CD4-positive, alpha-beta memory T cell (primary cell): Measurements from ENCODE around the gene CNOT1. TPM values are rescaled to one million over a fixed set of nuclear protein-coding genes. Genes with fewer than 3 reads are reported as not detected.
A peak's percentile ranks its signal among the peaks of the same experiment; 100 is the strongest.

Experiments used
- CTCF ChIA-PET: fragments of 350-600 bp; sonication (Branson Sonifier 250); formaldehyde crosslinking; loops from one replicate; lab custom pipeline; 2021; ENCODE audit warnings: inconsistent platforms; ENCODE audit not compliant: partially characterized antibody; lab: Charles Lee
- POLR2A ChIA-PET: fragments of 350-600 bp; sonication (Branson Sonifier 250); formaldehyde crosslinking; loops from one replicate; lab custom pipeline; 2021; ENCODE audit not compliant: partially characterized antibody; lab: Charles Lee
- DNase-seq, 5 donors: peaks; one replicate each; pipeline versions ENCODE4 v3.0.0 to v3.0.0-alpha.2; 2020 to 2022; ENCODE audit warnings: mixed read lengths in 1 of 5
- H3K27ac ChIP-seq: one replicate; pipeline ENCODE4 v1.7.0; 2013; ENCODE audit warnings: low read depth, low read length
- H3K27me3 ChIP-seq: 2 replicates; pipeline ENCODE4 v1.7.0; 2013; ENCODE audit warnings: mild to moderate bottlenecking, low read length, moderate library complexity; ENCODE audit not compliant: insufficient read depth
- H3K36me3 ChIP-seq: 2 replicates; pipeline ENCODE4 v1.7.0; 2013; ENCODE audit warnings: mild to moderate bottlenecking, low read length, moderate library complexity; ENCODE audit not compliant: insufficient read depth
- H3K4me1 ChIP-seq: 2 replicates; pipeline ENCODE4 v1.7.0; 2013; ENCODE audit warnings: mild to moderate bottlenecking, low read length, moderate library complexity; ENCODE audit not compliant: insufficient read depth
- H3K4me3 ChIP-seq, 2 donors: one replicate each; pipeline ENCODE4 v1.7.0; 2013; ENCODE audit warnings: low read length in 2 of 2, mild to moderate bottlenecking in 1 of 2
- H3K9me3 ChIP-seq, 2 donors: one replicate each; pipeline ENCODE4 v1.7.0; 2013; ENCODE audit warnings: low read length in 2 of 2, control low read depth in 1 of 2; ENCODE audit not compliant: control insufficient read depth in 1 of 2
- H3K27ac Mint-ChIP-seq, 7 donors: one replicate each; pipeline ENCODE4 v1.8.0; 2020 to 2021; ENCODE audit warnings: mixed read lengths in 7 of 7, mild to moderate bottlenecking in 6 of 7, inconsistent platforms in 3 of 7, moderate library complexity in 3 of 7
- H3K27me3 Mint-ChIP-seq, 2 donors: one replicate each; pipeline ENCODE4 v1.8.0; 2020 to 2021; ENCODE audit warnings: mixed read lengths in 2 of 2
- H3K36me3 Mint-ChIP-seq, 2 donors: one replicate each; pipeline ENCODE4 v1.8.0; 2020 to 2021; ENCODE audit warnings: mixed read lengths in 2 of 2, inconsistent platforms in 1 of 2, mild to moderate bottlenecking in 1 of 2
- H3K4me1 Mint-ChIP-seq, 4 donors: one replicate each; pipeline ENCODE4 v1.8.0; 2020 to 2021; ENCODE audit warnings: mixed read lengths in 4 of 4, mild to moderate bottlenecking in 1 of 4
- H3K4me3 Mint-ChIP-seq, 8 donors: one replicate each; pipeline ENCODE4 v1.8.0; 2020 to 2021; ENCODE audit warnings: mixed read lengths in 8 of 8, mild to moderate bottlenecking in 7 of 8, moderate library complexity in 6 of 8, inconsistent platforms in 3 of 8
- H3K9me3 Mint-ChIP-seq, 8 donors: one replicate each; pipeline ENCODE4 v1.8.0; 2020 to 2021; ENCODE audit warnings: mixed read lengths in 8 of 8, mild to moderate bottlenecking in 5 of 8, inconsistent platforms in 3 of 8, moderate library complexity in 1 of 8
- intact Hi-C: fragments of 100-400 bp; cut with micrococcal nuclease; formaldehyde crosslinking; loops from one replicate; pipeline ENCODE4 v1.15.1; 2023
- polyA plus RNA-seq, 2 donors: library from polyadenylated mRNA; unstranded; fragments of 300-500 nt; fragmentation: Illumina TruSeq; gene quantifications; one replicate each; pipeline ENCODE4 v1.2.3, GENCODE V29; 2021
- total RNA-seq, 2 experiments: library from RNA; stranded (reverse); gene quantifications; one replicate each; pipeline ENCODE4 v1.2.3, GENCODE V29; 2021

CNOT1 gene
- total and polyA plus RNA-seq, 4 experiments from 2014 or later = 74.9 to 262 (median 179) TPM

GRCh38 chr16:58503863-58504688 is 125.5 kb downstream of the CNOT1 start:
- ChIA-PET CTCF (no interaction called here), POLR2A (no interaction called here)
- H3K9me3 Mint-ChIP-seq = no peaks in the 10 kb centered on the region
- intact Hi-C loops = no loop called here
- H3K27me3 Mint-ChIP-seq = peaks cover 0 to 3% of the 10 kb centered on the region in 2 donors
- Histone ChIP-seq H3K27me3 (peaks cover 5% of the 10 kb centered on the region), H3K4me3 (no peak overlapping the region), H3K27ac (no peak overlapping the region), H3K4me1 (peaks cover 20% of the 10 kb centered on the region), H3K36me3 (no peaks in the 10 kb centered on the region), H3K9me3 (no peaks in the 10 kb centered on the region)
- H3K4me3 Mint-ChIP-seq = no peak overlapping the region
- peak in 1 of 5 donors; percentile 17 for DNase-seq
- no peak overlapping the region for H3K27ac Mint-ChIP-seq
- peaks cover 1 to 14% (median 7%) of the 10 kb centered on the region in 4 donors for H3K4me1 Mint-ChIP-seq
- H3K36me3 Mint-ChIP-seq = no peaks in the 10 kb centered on the region

GRCh38 chr16:58503166-58503862 is 126.3 kb downstream of the CNOT1 start:
- Histone ChIP-seq H3K27me3 (peaks cover 5% of the 10 kb centered on the region), H3K27ac (no peak overlapping the region), H3K4me1 (peaks cover 20% of the 10 kb centered on the region), H3K9me3 (no peaks in the 10 kb centered on the region), H3K36me3 (no peaks in the 10 kb centered on the region), H3K4me3 (no peak overlapping the region)
- Mint-ChIP-seq H3K4me3 (peak overlapping the region in 2 of 8 donors; percentile 31 to 41), H3K9me3 (no peaks in the 10 kb centered on the region), H3K4me1 (peaks cover 1 to 14% (median 7%) of the 10 kb centered on the region in 4 donors), H3K36me3 (no peaks in the 10 kb centered on the region), H3K27ac (no peak overlapping the region), H3K27me3 (peaks cover 0 to 6% of the 10 kb centered on the region in 2 donors)
- intact Hi-C loops = no loop called here
- DNase-seq = peak in 1 of 5 donors; percentile 12
- POLR2A ChIA-PET = no interaction called here
- CTCF ChIA-PET = no interaction called here

- POLR2A ChIA-PET = no interaction called here
- no peaks in the 10 kb centered on the region for H3K9me3 ChIP-seq
- H3K36me3 Mint-ChIP-seq = no peaks in the 10 kb centered on the region
- H3K4me3 Mint-ChIP-seq = peak overlapping the region in 5 of 8 donors; percentile 9 to 86 (median 20)
- intact Hi-C loops = no loop called here
- no peak overlapping the region for H3K27ac Mint-ChIP-seq
- peaks cover 1 to 14% (median 7%) of the 10 kb centered on the region in 4 donors for H3K4me1 Mint-ChIP-seq
- CTCF ChIA-PET = interaction anchor here (1.0 kb wide), 1 partner anchor 11 kb away, joined by 3 read pairs; no protein-coding TSS in a partner anchor
- no peak for DNase-seq
- no peaks in the 10 kb centered on the region for H3K9me3 Mint-ChIP-seq
- peaks cover 20% of the 10 kb centered on the region for H3K4me1 ChIP-seq
- H3K4me3 ChIP-seq = no peak overlapping the region
- H3K36me3 ChIP-seq = no peaks in the 10 kb centered on the region
- peaks cover 5% of the 10 kb centered on the region for H3K27me3 ChIP-seq
- H3K27me3 Mint-ChIP-seq = peaks cover 0 to 6% of the 10 kb centered on the region in 2 donors
- no peak overlapping the region for H3K27ac ChIP-seq
Observed at GRCh38 chr16:58502217-58502921, 127.3 kb downstream of the CNOT1 start.

DNA sequence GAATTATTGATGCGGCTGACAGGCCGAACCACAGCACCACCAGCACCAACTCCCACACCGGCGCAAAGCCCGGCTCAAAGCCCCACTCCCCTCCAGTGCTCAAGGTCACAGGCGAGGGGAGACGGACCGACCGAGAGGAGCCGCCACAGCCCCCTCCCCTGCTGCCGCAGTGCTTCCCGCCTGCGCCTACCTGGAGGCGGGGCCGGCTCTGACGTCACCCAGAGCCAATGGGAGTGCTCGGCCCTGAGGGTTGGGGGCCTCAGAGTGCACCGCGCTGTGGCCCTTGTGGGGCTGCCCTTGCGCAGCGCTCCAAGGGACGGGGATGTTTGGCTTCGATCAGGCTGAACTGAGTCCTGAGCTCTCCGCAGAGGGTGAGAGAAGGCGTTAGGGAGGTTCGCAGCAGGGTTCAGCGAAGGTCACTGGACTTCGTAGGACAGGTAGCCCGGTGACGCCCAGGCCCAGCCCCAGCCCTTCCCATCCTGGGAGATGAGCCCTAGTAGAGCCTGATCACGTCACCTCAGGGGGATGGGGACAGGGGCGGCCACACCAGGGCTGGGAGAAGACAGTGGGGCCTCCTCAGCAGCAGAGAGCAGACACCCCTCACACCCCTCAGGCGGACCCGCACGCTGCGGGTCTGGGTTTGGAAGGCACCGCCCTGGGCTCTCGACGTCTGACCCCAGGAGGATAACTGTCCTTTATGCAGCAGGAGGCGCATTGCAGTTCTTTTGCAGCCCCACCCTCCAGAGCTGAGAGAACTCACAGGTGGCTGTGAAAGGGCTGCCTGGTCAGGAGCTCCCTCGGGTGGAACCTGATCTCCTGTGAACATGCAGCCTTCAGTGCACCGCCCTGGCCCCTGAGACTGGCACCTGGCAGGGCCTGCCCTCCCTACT is 128.1 kb downstream of the CNOT1 start:
- peak overlapping the region in 4 of 7 donors; percentile 77 to 89 (median 84) for H3K27ac Mint-ChIP-seq
- no peaks in the 10 kb centered on the region for H3K36me3 Mint-ChIP-seq
- ChIA-PET CTCF (interaction anchor here (1.0 kb wide), 1 partner anchor 10 kb away, joined by 3 read pairs; no protein-coding TSS in a partner anchor), POLR2A (no interaction called here)
- peak; percentile 39 to 55 (median 42) for DNase-seq
- H3K4me3 Mint-ChIP-seq = peak overlapping the region; percentile 71 to 86 (median 82)
- H3K4me1 Mint-ChIP-seq = peaks cover 1 to 14% (median 9%) of the 10 kb centered on the region in 4 donors
- peaks cover 5% of the 10 kb centered on the region for H3K27me3 ChIP-seq
- intact Hi-C loops = no loop called here
- H3K27ac ChIP-seq = no peak overlapping the region
- H3K4me3 ChIP-seq = peak overlapping the region; percentile 40 to 52
- H3K36me3 ChIP-seq = no peaks in the 10 kb centered on the region
- peaks cover 20% of the 10 kb centered on the region for H3K4me1 ChIP-seq
- no peaks in the 10 kb centered on the region for H3K9me3 Mint-ChIP-seq
- peaks cover 0 to 6% of the 10 kb centered on the region in 2 donors for H3K27me3 Mint-ChIP-seq
- no peaks in the 10 kb centered on the region for H3K9me3 ChIP-seq

- peak overlapping the region in 2 of 7 donors; percentile 37 to 86 for H3K27ac Mint-ChIP-seq
Observed at GRCh38 chr16:58500430-58501241, 129.0 kb downstream of the CNOT1 start.

More at GRCh38 chr16:58500430-58501241, 129.0 kb downstream of the CNOT1 start:
- peaks cover 20% of the 10 kb centered on the region for H3K4me1 ChIP-seq
- H3K27me3 Mint-ChIP-seq = peaks cover 0 to 6% of the 10 kb centered on the region in 2 donors
- H3K4me1 Mint-ChIP-seq = peaks cover 1 to 14% (median 9%) of the 10 kb centered on the region in 4 donors
- no peaks in the 10 kb centered on the region for H3K9me3 ChIP-seq
- no peak overlapping the region for H3K27ac ChIP-seq
- H3K36me3 Mint-ChIP-seq = no peaks in the 10 kb centered on the region
- intact Hi-C loops = no loop called here
- POLR2A ChIA-PET = no interaction called here
- DNase-seq = no peak
- CTCF ChIA-PET = no interaction called here
- H3K4me3 Mint-ChIP-seq = peak overlapping the region; percentile 71 to 86 (median 82)
- H3K36me3 ChIP-seq = no peaks in the 10 kb centered on the region
- peak overlapping the region; percentile 40 to 52 for H3K4me3 ChIP-seq
- no peaks in the 10 kb centered on the region for H3K9me3 Mint-ChIP-seq
- H3K27me3 ChIP-seq = peaks cover 5% of the 10 kb centered on the region
